Lung microvascular endothelial cell (primary cell): ENCODE measurements around the gene SLC6A9. TPM values are rescaled to one million over a fixed set of nuclear protein-coding genes. Genes with fewer than 3 reads are reported as not detected.

Source experiments
- DNase-seq, 2 donors: peaks; one replicate each; pipeline versions ENCODE4 v3.0.0 to v3.0.0-alpha.2; 2010; ENCODE audit warnings: low read depth in 2 of 2
- total RNA-seq: library from RNA; depleted of rRNA; stranded (reverse); fragments of >200 nt; gene quantifications from 2 replicates; pipeline ENCODE4 v1.2.1, GENCODE V29; 2014

The SLC6A9 gene
- total RNA-seq, 1 donor from 2014 or later: 0.40 TPM

DNA sequence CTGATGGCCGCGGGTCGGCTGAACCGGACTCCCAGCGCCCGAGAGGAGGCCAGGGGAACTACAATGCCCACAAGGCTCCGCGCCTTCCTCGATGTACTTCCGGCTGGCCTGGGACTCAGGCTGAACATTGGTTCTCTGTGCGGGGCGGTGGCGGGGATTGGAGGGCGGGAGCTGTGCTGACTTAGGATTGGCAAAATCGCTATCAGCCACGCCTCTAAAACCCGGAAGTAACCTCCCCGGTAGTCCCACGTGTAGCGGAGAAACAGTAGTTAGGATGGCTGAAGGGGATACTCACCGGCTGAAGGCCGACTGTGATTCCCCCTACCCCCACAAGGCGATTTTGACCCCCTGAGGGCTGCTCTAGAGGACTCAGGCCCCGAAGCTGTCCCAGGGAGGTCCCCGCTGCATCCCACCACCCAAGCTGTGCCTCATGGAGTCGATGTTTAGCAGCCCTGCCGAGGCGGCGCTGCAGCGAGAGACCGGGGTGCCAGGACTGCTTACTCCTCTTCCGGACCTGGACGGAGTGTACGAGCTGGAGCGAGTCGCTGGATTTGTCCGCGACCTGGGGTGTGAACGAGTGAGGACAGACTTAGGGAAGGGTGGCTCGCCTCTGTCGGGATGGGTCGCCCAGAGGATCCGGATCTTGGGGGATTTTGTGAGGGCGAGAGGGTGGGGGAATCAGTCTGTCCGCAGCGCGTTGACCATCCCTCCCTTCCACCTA lies 61.4 kb downstream of the SLC6A9 start, which contains the start of gene DPH2:
TSS of gene DPH2 (plus strand) at position 265 of the 721 bp plus-strand sequence. CDS start at position 431, 166 bp downstream.
- DNase-seq: peak; percentile 98

GRCh38 chr1:43969416-43969745 lies 61.9 kb downstream of the SLC6A9 start:
- DNase-seq: no peak

DNA sequence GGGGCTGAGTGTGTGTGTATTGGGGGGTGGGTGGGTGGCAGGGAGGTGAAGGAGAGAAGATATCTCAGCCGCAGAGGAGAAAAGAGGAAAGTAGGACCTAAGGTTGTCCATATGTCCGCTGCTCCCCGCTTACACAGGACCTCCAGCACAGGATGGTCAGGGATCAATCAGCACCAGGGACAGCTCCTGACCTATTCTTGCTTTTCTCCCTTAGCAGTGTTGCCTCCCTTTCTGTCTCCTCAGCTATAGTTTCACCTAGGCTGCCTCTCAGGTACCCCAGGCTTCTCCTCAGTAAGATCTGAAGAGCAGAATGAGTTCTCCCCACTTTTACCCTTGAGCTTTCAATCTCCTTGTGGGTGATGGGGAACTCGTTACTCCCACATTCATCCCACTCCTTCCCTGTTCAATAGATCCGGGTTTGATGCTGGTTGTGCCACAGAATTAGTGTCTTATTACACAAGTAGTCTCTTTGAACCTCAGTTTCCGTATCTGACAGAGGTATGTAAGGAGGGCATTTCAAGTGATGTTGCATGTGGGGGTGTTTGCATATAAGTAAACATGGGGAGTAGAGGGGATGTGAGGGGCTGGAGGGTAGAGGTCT lies 62.8 kb downstream of the SLC6A9 start:
- peak; percentile 45 to 50 for DNase-seq

GRCh38 chr1:43965316-43965715 lies 65.9 kb downstream of the SLC6A9 start:
- no peak for DNase-seq

DNA sequence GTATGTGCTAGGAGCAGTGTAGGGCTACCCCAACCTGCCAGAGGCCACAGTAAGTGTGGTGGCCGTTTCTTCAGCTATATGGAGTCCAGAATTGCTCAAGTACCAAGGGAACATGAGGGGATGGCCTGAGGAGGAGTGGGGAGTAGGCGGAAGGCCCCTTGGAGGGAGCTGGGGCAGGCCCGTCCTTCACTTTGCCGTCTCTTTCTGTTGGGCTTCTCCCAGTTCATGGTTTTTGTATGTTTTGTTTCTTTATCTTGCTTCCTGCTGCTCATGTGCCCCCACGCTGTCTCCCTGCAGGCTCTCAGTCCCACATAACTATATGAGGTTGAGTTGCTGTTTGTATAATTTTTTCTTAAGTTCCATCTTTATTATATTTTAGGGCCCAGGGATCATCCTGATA lies 67.4 kb downstream of the SLC6A9 start:
- DNase-seq: no peak

DNA sequence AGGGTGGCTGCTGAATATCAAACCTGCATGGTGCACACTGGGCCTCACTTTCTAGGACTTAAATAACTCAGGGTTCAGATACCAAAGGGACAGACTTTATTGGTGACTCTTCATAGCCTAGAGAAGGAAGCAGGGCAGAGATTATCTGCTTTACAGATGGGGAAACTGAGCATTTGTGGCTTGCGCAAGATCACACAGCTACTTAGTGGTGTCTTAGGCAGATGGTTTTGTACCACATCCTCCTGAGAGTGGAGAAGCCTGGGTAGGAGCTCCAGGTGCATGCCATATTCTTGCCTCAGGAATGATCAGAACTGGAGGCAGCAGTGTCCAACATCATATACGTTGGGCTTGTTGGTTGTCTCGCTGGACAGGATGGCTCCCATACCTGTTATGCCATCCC lies 68.3 kb downstream of the SLC6A9 start:
- no peak for DNase-seq

- DNase-seq: no peak
These were observed 68.9 kb downstream of the SLC6A9 start for GRCh38 chr1:43962324-43962723.

GRCh38 chr1:43961692-43962091 lies 69.6 kb downstream of the SLC6A9 start:
- DNase-seq: no peak

DNA sequence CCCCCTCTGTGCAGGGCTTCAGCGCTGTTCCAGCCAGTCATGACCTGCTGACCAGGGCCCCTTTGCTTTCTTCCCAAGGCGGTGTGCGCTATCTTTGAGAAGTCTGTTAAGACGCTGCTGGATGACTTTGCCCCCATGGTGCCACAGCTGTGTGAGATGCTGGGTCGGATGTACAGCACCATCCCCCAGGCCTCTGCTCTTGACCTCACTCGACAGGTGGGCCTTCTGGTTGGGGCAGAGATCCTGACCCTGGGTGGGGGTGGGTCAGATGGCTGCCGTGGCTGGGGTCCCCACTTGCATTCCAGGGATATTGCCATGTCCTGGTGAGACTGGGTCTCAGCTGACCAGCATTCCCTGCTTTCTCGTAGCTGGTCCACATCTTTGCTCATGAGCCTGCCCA lies 70.5 kb downstream of the SLC6A9 start:
- DNase-seq: no peak

GRCh38 chr1:43958351-43959255 lies 72.7 kb downstream of the SLC6A9 start:
- no peak for DNase-seq

- DNase-seq: no peak
These were observed 73.7 kb downstream of the SLC6A9 start for GRCh38 chr1:43957407-43958040.

- no peak for DNase-seq
These were observed 75.0 kb downstream of the SLC6A9 start for GRCh38 chr1:43956234-43956633.

- no peak for DNase-seq
These were observed 77.2 kb downstream of the SLC6A9 start for GRCh38 chr1:43954036-43954435.

DNA sequence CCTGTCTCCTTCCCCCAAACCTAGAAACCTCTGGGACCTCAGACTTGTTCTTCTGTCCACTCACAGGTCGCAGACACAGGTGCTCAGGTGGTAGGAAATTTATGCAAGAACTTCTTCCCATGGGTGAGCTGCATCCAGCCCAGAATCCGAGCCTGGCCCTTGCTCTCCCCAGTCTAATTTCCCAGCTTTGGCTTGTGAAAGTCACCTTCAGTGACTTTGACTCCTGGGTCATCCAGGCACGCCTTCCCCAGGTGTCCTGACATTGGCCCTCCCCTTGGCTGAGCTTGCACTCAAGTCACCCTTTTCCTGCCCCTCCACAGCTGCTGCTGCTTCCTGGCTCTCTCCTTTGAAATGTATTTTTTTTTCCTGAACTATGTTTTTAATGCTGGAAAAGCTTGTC lies 77.9 kb downstream of the SLC6A9 start:
- no peak for DNase-seq

GRCh38 chr1:43952731-43953346 lies 78.4 kb downstream of the SLC6A9 start:
- DNase-seq: no peak

- no peak for DNase-seq
These were observed 80.0 kb downstream of the SLC6A9 start for GRCh38 chr1:43951021-43951985.

- DNase-seq: no peak
These were observed 81.6 kb downstream of the SLC6A9 start for GRCh38 chr1:43949678-43950077.

DNA sequence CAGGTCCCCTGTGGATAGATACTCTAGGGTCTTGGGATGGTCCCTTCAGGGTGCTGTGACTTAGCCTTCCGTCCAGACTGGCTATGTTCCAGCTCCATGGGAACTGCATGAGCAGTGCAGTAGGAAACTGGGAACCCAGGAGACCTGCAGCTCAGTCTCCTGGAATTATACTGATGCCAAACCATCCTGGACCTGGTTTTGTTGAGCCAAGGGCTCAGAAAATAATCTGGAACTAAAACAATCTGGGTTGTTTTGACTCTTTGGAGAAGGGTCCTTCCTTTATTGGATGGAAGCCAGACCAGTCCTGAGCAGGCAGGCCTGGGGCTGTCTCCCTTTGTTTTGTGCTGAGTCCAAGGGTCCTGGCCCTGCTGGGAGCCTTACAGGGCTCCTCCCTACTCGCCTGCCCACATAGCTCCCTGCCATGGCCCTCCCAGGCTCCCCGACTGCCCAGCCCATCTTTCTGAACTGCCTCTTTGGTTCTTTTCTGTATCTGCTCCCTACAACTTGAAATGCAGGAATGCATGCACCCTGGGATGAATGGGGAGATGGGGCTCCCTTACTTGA lies 83.3 kb downstream of the SLC6A9 start:
- DNase-seq: no peak

DNA sequence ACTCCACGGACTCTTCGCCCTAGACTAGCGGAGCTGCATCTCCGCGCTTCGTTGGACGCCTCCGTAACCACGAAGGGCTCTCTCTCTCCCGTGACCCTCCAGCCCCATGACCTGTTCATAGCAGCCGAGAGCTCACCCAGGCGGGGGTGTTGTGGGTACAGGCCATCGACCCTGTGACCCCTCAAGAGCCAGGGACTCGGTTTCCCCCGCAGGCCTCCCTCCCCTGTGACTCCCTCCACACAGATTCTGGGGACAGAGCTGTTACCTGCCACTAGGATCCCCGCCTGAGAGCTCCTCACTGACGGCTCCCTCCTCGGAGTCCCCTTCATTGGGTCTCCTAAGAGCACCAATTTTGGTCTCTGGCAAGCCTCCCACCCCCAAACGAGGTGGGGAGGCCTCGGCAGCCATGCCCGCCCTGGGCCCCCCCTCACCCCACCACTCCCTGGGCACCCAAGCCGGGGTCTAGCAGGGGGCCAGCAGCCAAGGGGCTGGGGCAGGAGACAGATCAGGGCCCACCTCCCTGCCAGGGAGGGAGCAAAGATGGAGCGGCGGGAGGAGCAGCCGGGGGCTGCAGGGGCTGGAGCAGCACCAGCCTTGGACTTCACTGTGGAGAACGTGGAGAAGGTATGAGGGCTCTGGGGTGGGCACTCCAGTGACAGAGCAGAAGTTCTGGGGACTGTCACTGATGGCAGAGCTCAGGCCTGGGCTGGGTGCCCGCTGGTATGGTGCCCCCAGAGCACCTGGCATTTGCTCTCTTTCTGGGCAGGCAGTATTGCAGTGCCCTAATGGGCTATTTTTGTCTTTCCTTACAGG lies 84.0 kb downstream of the SLC6A9 start:
- DNase-seq: no peak
